Glutamatergic neuron (in vitro differentiated cells): ENCODE results near the gene VWA8. TPM values are rescaled to one million over a fixed set of nuclear protein-coding genes. Genes with fewer than 3 reads are reported as not detected.

Experiments used
- DNase-seq: peaks from one replicate; pipeline ENCODE4 v3.0.0; 2022
- H3K27ac Mint-ChIP-seq: one replicate; pipeline ENCODE4 v1.8.0; 2020; ENCODE audit warnings: mild to moderate bottlenecking, mixed read lengths, inconsistent platforms; ENCODE audit not compliant: unreplicated experiment
- H3K27me3 Mint-ChIP-seq: one replicate; pipeline ENCODE4 v1.8.0; 2020; ENCODE audit warnings: mild to moderate bottlenecking, moderate library complexity, mixed read lengths, inconsistent platforms; ENCODE audit not compliant: unreplicated experiment
- H3K36me3 Mint-ChIP-seq: one replicate; pipeline ENCODE4 v1.8.0; 2020; ENCODE audit warnings: mild to moderate bottlenecking, mixed read lengths, inconsistent platforms; ENCODE audit not compliant: unreplicated experiment
- H3K4me1 Mint-ChIP-seq: one replicate; pipeline ENCODE4 v1.8.0; 2020; ENCODE audit warnings: mild to moderate bottlenecking, low read depth, mixed read lengths, inconsistent platforms; ENCODE audit not compliant: unreplicated experiment
- H3K4me3 Mint-ChIP-seq: one replicate; pipeline ENCODE4 v1.8.0; 2020; ENCODE audit warnings: mild to moderate bottlenecking, mixed read lengths, inconsistent platforms; ENCODE audit not compliant: unreplicated experiment
- H3K9me3 Mint-ChIP-seq: one replicate; pipeline ENCODE4 v1.8.0; 2020; ENCODE audit warnings: mild to moderate bottlenecking, moderate library complexity, mixed read lengths, inconsistent platforms; ENCODE audit not compliant: unreplicated experiment
- CTCF ChIP-seq: fragments of 200-600 bp; sonication (generic); IDR thresholded peaks from one replicate; pipeline ENCODE4 v1.5.0; 2021; ENCODE audit not compliant: partially characterized antibody, unreplicated experiment
- total RNA-seq: library from RNA; stranded (reverse); fragmentation: NEBNext Ultra II Directional; extraction: Animal tissue kit (Norgen Biotek cat#: 25700); gene quantifications from one replicate; pipeline ENCODE4 v1.2.1, GENCODE V29; 2021; ENCODE audit not compliant: unreplicated experiment

Gene VWA8
- total RNA-seq, 1 donor from 2014 or later: 16.4 TPM

DNA sequence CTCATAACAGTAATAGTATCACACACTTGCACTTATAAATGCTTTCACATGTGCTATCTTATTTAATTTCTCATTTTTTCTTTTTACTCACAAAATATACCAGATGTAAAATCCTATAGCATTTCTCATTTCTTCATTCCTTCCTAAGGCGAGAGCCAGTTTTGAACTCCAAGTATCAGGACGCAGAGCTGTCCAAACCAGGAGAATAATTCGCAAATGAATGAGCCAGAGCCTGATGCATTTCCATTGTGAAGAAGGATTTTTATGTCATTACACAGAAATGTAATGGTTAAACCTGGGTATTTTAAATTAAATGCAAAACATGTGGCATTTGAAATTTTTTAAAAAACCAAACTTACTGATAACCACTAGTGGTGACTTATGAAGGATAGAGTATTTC, 259.2 kb downstream of the VWA8 start:
- no peak overlapping the region for H3K4me3 Mint-ChIP-seq
- no peaks in the 10 kb centered on the region for H3K36me3 Mint-ChIP-seq
- no peak overlapping the region for H3K27ac Mint-ChIP-seq
- H3K4me1 Mint-ChIP-seq: peaks cover 5% of the 10 kb centered on the region
- no peaks in the 10 kb centered on the region for H3K9me3 Mint-ChIP-seq
- H3K27me3 Mint-ChIP-seq: no peaks in the 10 kb centered on the region
- TF ChIP-seq CTCF: no peak
- DNase-seq: no peak

- Mint-ChIP-seq H3K9me3 (no peaks in the 10 kb centered on the region), H3K4me3 (no peak overlapping the region), H3K4me1 (peaks cover 5% of the 10 kb centered on the region), H3K36me3 (no peaks in the 10 kb centered on the region), H3K27me3 (no peaks in the 10 kb centered on the region), H3K27ac (no peak overlapping the region)
- DNase-seq: no peak
- TF ChIP-seq CTCF: no peak
Observed at GRCh38 chr13:41700790-41701310, 260.1 kb downstream of the VWA8 start.

DNA sequence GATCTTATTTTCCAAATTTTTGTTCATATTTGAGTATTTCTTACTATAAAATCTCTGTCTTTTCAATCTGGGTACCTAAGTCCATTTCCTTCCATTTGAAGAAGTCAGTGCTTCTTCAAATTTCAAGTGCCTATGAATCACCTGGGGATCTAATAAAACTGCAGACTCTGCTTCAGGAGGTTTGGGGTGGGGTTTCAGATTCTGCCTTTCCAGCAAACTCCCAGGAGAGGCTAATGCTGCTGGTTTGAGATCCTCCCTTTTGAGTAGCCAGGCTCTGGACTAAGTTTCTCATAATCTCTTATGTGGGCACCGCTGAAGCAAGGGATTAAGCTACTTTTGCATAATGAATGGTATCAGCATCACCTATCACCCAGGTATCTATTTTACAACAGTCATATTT, 261.1 kb downstream of the VWA8 start:
- Mint-ChIP-seq H3K9me3 (no peaks in the 10 kb centered on the region), H3K4me1 (peaks cover 12% of the 10 kb centered on the region), H3K27ac (no peak overlapping the region), H3K36me3 (no peaks in the 10 kb centered on the region), H3K27me3 (no peaks in the 10 kb centered on the region), H3K4me3 (no peak overlapping the region)
- DNase-seq: no peak
- TF ChIP-seq CTCF: no peak

DNA sequence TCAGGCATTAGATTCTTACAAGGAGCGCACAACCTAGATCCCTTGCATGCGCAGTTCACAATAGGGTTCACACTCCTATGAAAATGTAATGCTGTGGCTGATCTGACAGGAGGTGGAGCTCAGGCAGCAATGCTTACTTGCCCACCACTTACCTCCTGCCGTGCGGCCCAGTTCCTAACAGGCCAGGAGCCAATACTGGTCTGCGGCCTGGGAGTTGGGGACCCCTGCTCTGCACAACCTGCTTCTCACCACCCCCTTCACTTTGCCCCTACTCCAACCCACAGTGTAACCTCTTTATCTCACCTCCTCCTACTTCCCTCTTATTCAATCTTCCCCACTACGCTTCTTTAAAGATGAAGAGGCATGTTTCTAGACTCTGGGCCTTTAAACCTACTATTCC, 263.3 kb downstream of the VWA8 start:
- no peak for DNase-seq
- no peak for TF ChIP-seq CTCF
- H3K4me1 Mint-ChIP-seq: peaks cover 13% of the 10 kb centered on the region
- no peak overlapping the region for H3K4me3 Mint-ChIP-seq
- no peaks in the 10 kb centered on the region for H3K9me3 Mint-ChIP-seq
- H3K27me3 Mint-ChIP-seq: no peaks in the 10 kb centered on the region
- H3K27ac Mint-ChIP-seq: no peak overlapping the region
- no peaks in the 10 kb centered on the region for H3K36me3 Mint-ChIP-seq

GRCh38 chr13:41696163-41697003, 264.5 kb downstream of the VWA8 start:
- H3K27ac Mint-ChIP-seq: no peak overlapping the region
- peaks cover 13% of the 10 kb centered on the region for H3K4me1 Mint-ChIP-seq
- no peaks in the 10 kb centered on the region for H3K27me3 Mint-ChIP-seq
- H3K36me3 Mint-ChIP-seq: no peaks in the 10 kb centered on the region
- no peaks in the 10 kb centered on the region for H3K9me3 Mint-ChIP-seq
- DNase-seq: no peak
- no peak for TF ChIP-seq CTCF
- H3K4me3 Mint-ChIP-seq: no peak overlapping the region
